HG02798 (cell line): Measurements from ENCODE around the gene CCDC102A.
"Not testable (repeated sequence)": the region's sequence is repeated elsewhere in the genome, so short reads cannot be mapped to it uniquely, and the experiment has no call there.

Source experiments
- ATAC-seq: cut with Tn5 transposase; IDR thresholded peaks from one replicate; pipeline ENCODE4 v1.9.1; 2021; ENCODE audit warnings: mild to moderate bottlenecking; ENCODE audit not compliant: unreplicated experiment, poor library complexity

CCDC102A gene

DNA sequence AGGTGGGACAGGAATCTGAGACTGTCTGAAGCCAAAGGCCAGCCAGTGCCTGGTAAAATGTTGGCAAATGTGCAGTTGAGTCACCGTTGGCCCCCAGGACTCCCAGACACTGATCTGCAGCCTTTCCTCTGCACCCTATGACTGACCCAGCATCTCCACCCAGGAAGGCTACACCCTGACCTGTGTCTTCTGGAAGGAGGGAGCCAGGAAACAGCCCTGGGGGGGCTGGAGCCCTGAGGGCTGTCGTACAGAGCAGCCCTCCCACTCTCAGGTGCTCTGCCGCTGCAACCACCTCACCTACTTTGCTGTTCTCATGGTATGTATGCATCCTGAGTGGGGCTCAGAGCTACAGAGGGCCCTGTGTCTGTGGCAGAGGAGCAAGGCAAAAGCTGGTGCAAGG, 30.1 kb upstream of the CCDC102A start:
- ATAC-seq = no peak

- ATAC-seq = no peak
Measured at GRCh38 chr16:57565461-57565860, 29.1 kb upstream of the CCDC102A start.

DNA sequence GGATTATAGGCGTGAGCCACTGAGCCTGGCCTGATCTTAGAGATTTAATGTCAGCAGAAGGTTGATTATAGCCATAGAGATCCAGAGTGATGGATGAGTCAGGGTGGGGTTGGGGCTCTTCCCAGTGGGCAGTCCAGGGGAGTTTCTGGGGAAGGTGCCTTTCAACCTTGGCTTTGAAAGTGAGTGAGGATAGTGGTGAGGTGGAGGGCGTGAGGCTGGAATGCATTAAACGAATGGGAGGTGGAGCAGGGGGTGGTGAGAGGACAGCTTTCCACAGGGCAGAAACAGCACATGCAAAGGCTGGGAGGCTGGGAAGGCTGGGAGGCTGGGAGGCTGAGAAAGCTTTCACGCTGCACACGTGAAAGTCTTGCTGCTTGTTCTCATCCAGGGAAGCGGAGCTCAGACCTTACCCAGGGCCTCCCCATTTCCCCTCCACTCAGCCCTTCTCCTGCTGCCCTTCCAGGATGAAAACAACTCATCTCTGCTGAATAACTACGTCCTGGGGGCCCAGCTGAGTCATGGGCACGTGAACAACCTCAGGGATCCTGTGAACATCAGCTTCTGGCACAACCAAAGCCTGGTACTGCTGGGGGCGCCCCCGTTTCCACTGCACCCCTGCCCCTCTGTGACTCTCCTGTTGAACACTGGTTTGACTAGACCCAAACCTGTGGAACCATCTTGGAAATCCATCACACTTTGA, 28.4 kb upstream of the CCDC102A start:
- no peak for ATAC-seq

- no peak for ATAC-seq
Measured at GRCh38 chr16:57563761-57564160, 27.4 kb upstream of the CCDC102A start.

- ATAC-seq = no peak
Measured at GRCh38 chr16:57563487-57563750, 27.0 kb upstream of the CCDC102A start.

- ATAC-seq = no peak
Measured at GRCh38 chr16:57562669-57563486, 26.5 kb upstream of the CCDC102A start.

GRCh38 chr16:57562066-57562465, 25.7 kb upstream of the CCDC102A start:
- no peak for ATAC-seq

DNA sequence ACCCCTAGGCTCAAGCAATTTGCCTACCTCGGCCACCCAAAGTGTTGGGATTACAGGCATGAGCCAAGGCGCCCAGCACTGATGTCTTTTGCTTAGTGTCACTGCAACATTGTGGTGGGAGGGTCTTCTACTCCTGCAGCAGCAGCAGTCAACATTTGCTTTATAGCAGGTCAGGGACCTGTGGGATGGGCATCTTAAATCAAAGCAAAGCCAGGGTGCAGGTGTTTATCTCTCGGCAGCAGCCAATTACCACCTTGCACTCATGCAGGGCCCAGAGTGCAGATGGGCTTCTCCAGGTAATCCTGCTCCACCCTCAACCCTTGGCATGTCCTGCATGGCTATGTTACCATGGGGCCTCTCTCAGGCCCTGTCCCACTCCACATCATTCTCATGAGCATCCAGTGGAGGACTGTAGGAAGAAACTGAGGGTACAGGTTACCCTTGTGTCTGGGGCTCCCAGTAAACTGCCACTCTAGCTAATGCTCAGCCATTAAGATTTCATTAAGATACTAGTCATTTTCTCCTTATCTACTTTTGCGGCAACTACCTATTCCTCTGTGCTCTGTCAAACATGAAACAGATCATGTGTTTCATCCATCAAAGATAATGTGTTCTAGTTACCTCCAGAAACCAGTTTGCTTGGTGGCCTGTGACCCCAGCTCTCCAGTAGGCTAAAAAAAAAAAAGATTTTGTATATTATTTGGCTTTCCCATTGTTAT, 22.9 kb upstream of the CCDC102A start:
- no peak for ATAC-seq

GRCh38 chr16:57556941-57557541, 20.7 kb upstream of the CCDC102A start:
- ATAC-seq = no peak

- ATAC-seq = no peak
Measured at GRCh38 chr16:57555831-57556230, 19.5 kb upstream of the CCDC102A start.

GRCh38 chr16:57551057-57551456, 14.7 kb upstream of the CCDC102A start:
- no peak for ATAC-seq

DNA sequence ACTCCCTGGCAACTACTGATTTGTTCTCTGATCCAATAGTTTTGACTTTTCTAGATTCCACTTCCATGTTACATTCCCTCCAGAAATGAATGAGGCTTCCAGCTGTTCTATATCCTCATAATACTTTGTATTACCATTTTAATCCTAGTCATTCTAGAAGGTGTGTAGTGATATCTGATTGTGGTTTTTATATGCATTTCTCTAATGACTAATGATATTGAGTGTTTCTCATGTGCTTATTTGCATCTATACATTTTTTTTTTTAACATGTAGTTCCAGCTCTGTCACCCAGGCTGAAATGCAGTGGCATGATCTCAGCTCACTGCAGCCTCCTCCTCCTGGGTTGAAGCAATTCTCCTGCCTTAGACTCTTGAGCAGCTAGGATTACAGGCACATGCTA, 13.4 kb upstream of the CCDC102A start:
- no peak for ATAC-seq

DNA sequence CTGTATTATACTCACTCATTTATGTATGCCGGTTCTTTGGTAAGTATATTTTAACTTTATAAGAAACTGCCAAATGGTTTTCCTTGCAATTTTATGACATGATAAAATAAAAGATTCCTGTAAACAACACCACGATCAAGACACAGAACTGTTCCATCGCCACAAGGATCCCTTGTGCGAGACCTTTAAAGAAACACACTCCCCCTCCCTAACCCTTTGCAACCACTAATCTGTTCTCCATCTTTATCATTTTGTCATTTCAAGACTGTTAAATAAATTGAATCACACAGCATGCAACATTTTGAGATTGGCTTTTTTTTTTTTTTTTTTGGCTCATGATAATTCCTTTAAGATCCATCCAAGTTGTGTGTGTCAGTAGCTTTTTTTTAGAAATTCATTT, 12.0 kb upstream of the CCDC102A start:
- ATAC-seq = no peak

DNA sequence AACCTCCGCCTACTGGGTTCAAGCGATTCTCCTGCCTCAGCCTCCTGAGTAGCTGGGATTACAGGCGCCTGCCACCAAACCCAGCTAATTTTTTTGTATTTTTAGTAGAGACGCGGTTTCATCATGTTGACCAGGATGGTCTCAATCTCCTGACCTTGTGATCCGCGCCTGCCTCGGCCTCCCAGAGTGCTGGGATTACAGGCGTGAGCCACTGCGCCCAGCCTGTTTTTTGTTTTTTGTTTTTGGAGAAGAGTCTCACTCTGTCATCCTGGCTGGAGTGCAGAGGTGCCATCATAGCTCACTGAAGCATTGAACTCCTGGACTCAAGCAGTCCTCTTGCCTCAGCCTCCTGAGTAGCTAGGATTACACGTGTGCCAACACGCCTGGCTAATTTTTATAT, 11.2 kb upstream of the CCDC102A start:
- ATAC-seq = not testable (repeated sequence)

- ATAC-seq = peak; percentile 82
Measured at GRCh38 chr16:57544124-57544653, 7.8 kb upstream of the CCDC102A start.

GRCh38 chr16:57541754-57542435, 5.5 kb upstream of the CCDC102A start:
- ATAC-seq = no peak

- no peak for ATAC-seq
Measured at GRCh38 chr16:57540906-57541753, 4.8 kb upstream of the CCDC102A start.

- ATAC-seq = no peak
Measured at GRCh38 chr16:57540387-57540786, 4.0 kb upstream of the CCDC102A start.

DNA sequence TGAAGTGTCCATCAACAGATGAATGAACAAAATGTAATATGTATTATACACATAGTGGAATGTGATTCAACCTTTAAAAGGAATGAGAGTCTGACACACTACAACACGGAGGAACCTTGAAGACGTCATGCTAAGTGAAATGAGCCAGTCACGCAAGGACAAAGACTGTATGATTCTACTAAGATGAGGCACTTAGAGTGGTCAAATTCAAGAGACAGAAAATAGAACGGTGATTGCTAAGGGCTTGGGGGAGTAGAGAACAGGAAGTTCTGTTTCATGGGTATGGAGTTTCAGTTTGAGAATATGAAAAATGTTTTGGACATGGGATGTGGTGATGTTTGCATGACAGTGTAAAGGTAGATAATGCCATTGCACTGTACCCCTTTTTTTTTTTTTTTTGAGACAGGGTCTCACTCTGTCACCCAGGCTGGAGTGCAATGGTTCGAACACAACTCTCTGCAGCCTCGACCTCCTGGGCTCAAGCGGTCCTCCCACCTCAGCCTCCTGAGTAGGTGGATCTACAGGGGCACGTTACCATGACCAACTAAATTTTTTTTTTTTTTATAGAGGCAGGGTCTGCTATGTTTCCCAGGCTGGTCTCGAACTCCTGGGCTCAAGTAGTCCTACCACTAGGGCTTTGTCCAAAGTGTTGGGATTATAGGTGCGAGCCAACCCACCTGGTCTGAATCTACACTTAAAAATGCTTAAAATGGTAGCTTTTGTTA, 2.9 kb upstream of the CCDC102A start:
- peak; percentile 33 for ATAC-seq
